PFSK-1 (cell line): ENCODE data around the gene LDB3. TPM values are rescaled to one million over a fixed set of nuclear protein-coding genes. Genes with fewer than 3 reads are reported as not detected.

Experiments used
- FOXP2 ChIP-seq: optimal IDR thresholded peaks from 2 replicates; pipeline ENCODE3; 2011; ENCODE audit warnings: borderline replicate concordance, control low read depth, inconsistent platforms; ENCODE audit not compliant: insufficient read depth; ENCODE audit errors: extremely low read length, extremely low read depth
- POLR2AphosphoS5 ChIP-seq: IDR thresholded peaks from 2 replicates; pipeline ENCODE4 v1.6.1; 2012; ENCODE audit warnings: low read depth, mild to moderate bottlenecking, control low read depth, low read length, moderate library complexity
- REST ChIP-seq, 2 experiments: IDR thresholded peaks; 2 replicates each; pipeline versions ENCODE4 v1.6.1 to v1.8.0; 2011 to 2012; ENCODE audit warnings: low read depth in 2 of 2, low read length in 2 of 2, control low read depth in 1 of 2, inconsistent platforms in 1 of 2, mild to moderate bottlenecking in 1 of 2, moderate library complexity in 1 of 2; ENCODE audit not compliant: insufficient read depth in 1 of 2
- SIN3A ChIP-seq: IDR thresholded peaks from 2 replicates; pipeline ENCODE4 v1.6.1; 2012; ENCODE audit warnings: mild to moderate bottlenecking, low read length, moderate library complexity, borderline replicate concordance; ENCODE audit not compliant: insufficient read depth
- TAF1 ChIP-seq: IDR thresholded peaks from 2 replicates; pipeline ENCODE4 v1.6.1; 2012; ENCODE audit warnings: low read length, control low read depth, borderline replicate concordance; ENCODE audit not compliant: insufficient read depth
- polyA plus RNA-seq: library from polyadenylated mRNA; unstranded; fragments of >200 nt; gene quantifications from one replicate; pipeline ENCODE4 v1.2.1, GENCODE V29; 2012; ENCODE audit warnings: low read depth, missing spikeins; ENCODE audit not compliant: insufficient read length

Gene LDB3
- not detected for polyA plus RNA-seq

- TF ChIP-seq TAF1 (no peak), REST (IDR thresholded peaks at IDR 0.05; ENCODE audit: insufficient read depth in 1 of 2, low read depth in 2 of 2, low read length in 2 of 2) (no peak), SIN3A (no peak), FOXP2 (no peak), POLR2AphosphoS5 (no peak)
These were observed at the start of gene LDB3 for GRCh38 chr10:86668297-86669165. LDB3 (plus strand) TSS chr10:86668511; CDS start chr10:86668692, 181 bp downstream.

DNA sequence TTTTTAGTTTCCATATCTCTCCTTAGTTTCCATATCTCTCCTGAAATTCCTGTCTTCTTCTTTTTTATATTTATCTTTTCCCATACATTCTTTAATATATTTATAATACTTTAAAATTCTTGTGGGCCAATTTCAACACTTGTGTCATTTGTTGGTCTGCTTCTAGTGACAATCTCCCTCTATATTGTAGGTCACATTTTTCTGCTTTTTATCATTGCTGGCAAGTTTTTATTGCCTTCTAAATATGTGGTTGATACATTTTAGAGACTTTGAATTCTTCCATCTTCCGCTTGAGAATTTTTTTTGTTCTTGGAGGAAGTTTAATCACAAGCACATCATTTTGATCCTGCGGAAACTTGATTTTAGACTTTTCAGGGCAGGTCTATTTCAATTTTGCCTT is 40.0 kb upstream of the LDB3 start:
- no peak for TF ChIP-seq REST (IDR thresholded peaks at IDR 0.05; ENCODE audit: insufficient read depth in 1 of 2, low read depth in 2 of 2, low read length in 2 of 2)

- TF ChIP-seq POLR2AphosphoS5 (no peak), REST (IDR thresholded peaks at IDR 0.05; ENCODE audit: insufficient read depth in 1 of 2, low read depth in 2 of 2, low read length in 2 of 2) (no peak), FOXP2 (no peak), SIN3A (no peak), TAF1 (no peak)
These were observed 38.2 kb upstream of the LDB3 start for GRCh38 chr10:86630079-86630478.

DNA sequence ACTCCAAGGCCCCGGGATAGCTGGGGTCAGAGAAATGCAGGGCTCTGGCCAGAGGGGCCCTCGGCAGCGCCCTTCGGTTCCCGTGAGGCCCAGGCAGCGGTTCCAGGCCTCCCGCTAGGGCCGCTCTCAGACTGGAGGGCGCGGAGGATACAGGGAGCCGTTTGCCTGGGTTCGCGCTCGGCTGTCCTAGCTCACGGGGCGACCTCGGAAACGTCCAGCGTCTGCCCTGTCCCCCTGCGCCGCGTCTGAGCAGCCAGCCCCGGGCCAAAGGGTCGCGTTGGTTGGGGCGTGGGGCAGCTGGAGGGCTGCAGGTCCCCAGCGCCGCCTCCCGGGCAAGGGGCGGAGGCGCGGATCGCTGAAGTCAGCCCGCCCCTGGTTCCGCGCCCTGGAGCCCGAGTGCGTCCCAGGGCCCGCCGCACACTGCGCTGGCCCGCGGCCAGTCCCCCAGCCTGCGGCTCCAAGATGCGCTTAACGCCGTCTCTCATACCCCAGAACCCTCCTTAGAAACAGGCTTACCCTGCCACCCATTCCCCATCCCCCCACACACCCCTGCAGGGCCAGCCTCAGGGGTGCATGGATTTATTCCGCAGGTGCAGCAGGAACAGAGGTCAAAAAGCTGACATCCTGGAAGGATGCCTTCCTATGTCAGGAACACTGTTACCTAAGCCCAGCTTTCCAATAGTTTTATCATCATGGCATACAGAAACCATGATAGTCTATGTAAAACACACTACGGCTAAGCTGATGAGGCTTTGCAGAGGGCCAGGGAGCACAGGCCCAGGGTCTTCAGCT is 36.1 kb upstream of the LDB3 start:
- TF ChIP-seq TAF1 (no peak), FOXP2 (no peak), REST (IDR thresholded peaks at IDR 0.05; ENCODE audit: insufficient read depth in 1 of 2, low read depth in 2 of 2, low read length in 2 of 2) (no peak), SIN3A (no peak), POLR2AphosphoS5 (no peak)
